Dermis blood vessel endothelial cell (primary cell): Measurements from ENCODE around the gene MNT. TPM values are rescaled to one million over a fixed set of nuclear protein-coding genes. Genes with fewer than 3 reads are reported as not detected.

Experiments used
- DNase-seq: peaks from one replicate; pipeline ENCODE4 v3.0.0; 2010
- total RNA-seq: library from RNA; depleted of rRNA; stranded (reverse); fragments of >200 nt; gene quantifications from 2 replicates; pipeline ENCODE4 v1.2.3, GENCODE V29; 2014

MNT gene
- total RNA-seq, 1 donor from 2014 or later, result 3.9 TPM

GRCh38 chr17:2362016-2362415, 38.8 kb downstream of the MNT start:
- no peak for DNase-seq

GRCh38 chr17:2361010-2361760, 39.7 kb downstream of the MNT start:
- no peak for DNase-seq

- DNase-seq, result no peak
Observed at GRCh38 chr17:2357931-2358434, 42.9 kb downstream of the MNT start.

- DNase-seq, result no peak
Observed at GRCh38 chr17:2357237-2357636, 43.6 kb downstream of the MNT start.

- no peak for DNase-seq
Observed at GRCh38 chr17:2354311-2354710, 46.5 kb downstream of the MNT start.

GRCh38 chr17:2351269-2351668, 49.6 kb downstream of the MNT start:
- DNase-seq, result no peak

- DNase-seq, result no peak
Observed at GRCh38 chr17:2347805-2348685, 52.8 kb downstream of the MNT start.

- no peak for DNase-seq
Observed at GRCh38 chr17:2346475-2346874, 54.4 kb downstream of the MNT start.

GRCh38 chr17:2344528-2344927, 56.3 kb downstream of the MNT start:
- no peak for DNase-seq

GRCh38 chr17:2343421-2343820, 57.4 kb downstream of the MNT start:
- DNase-seq, result no peak

GRCh38 chr17:2338315-2338657, 62.6 kb downstream of the MNT start:
- DNase-seq, result peak; percentile 23

GRCh38 chr17:2337544-2338314, 63.1 kb downstream of the MNT start:
- peak; percentile 69 for DNase-seq

GRCh38 chr17:2336852-2337543, 63.9 kb downstream of the MNT start, which contains the start of gene SGSM2:
Gene SGSM2 (plus strand): TSS chr17:2337501. CDS start chr17:2337689, 188 bp downstream.
- peak; percentile 67 for DNase-seq

- DNase-seq, result peak; percentile 94
Observed at GRCh38 chr17:2336215-2336851, 64.5 kb downstream of the MNT start, which contains the start of gene TSR1. Gene TSR1 (minus strand): TSS chr17:2336457. CDS start chr17:2336427, 30 bp downstream.

- DNase-seq, result no peak
Observed at GRCh38 chr17:2335726-2336214, 65.1 kb downstream of the MNT start.

Other genes starting within 250 kb of the MNT start
- 29.3 and 65.6 TPM in 2 replicates for gene SMG6, start 97.3 kb downstream of the MNT start, total RNA-seq
- gene SRR, start 97.1 kb downstream of the MNT start, total RNA-seq, result 12.2 and 13.6 TPM in 2 replicates
- 44.8 and 56.3 TPM in 2 replicates for gene TSR1, start 64.6 kb downstream of the MNT start, total RNA-seq
- gene SGSM2, start 63.6 kb downstream of the MNT start, total RNA-seq, result 52.6 and 70.3 TPM in 2 replicates
- 15.0 and 16.1 TPM in 2 replicates for gene METTL16, start 110.8 kb upstream of the MNT start, total RNA-seq
- 88.3 and 129 TPM in 2 replicates for gene PAFAH1B1, start 192.6 kb upstream of the MNT start, total RNA-seq